Measurements from ENCODE around the gene TGFBR2. TPM values are rescaled to one million over a fixed set of nuclear protein-coding genes. Genes with fewer than 3 reads are reported as not detected.

TGFBR2 gene
- total RNA-seq, 3 donors from 2014 or later: 205 to 281 (median 243) TPM

DNA sequence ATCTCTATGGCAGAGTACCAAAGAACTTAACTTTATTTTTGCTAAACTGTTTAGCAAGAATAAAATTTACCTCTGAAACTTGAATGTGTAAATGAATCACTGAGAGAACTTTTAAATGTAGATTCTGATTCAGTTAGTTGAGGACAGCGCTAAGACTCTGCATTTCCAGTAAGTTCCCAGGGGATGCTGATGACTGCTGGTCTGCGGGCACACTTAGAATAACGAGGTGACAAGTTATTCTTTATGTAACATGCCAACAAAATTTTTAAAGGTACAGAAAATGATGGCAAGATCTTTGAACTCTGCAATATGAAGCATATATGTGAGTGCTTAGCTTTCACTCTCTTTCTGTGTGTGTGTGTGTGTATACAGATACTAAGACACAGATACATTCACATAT lies 56.4 kb downstream of the TGFBR2 start:
- H3K4me1 ChIP-seq: peaks cover 0 to 8% of the 10 kb centered on the region in 2 donors
- H3K4me3 ChIP-seq: no peak overlapping the region
- no peak overlapping the region for H3K27ac ChIP-seq
- H3K9me3 ChIP-seq: no peaks in the 10 kb centered on the region
- no peak for DNase-seq (ENCODE audit: low spot score in 2 of 2)
- no peaks in the 10 kb centered on the region for H3K27me3 ChIP-seq
- H3K36me3 ChIP-seq: no peaks in the 10 kb centered on the region
- intact Hi-C loops (cut with DNase I; ENCODE audit: low total_unique reads): no loop called here
- TF ChIP-seq, protein P1, sequence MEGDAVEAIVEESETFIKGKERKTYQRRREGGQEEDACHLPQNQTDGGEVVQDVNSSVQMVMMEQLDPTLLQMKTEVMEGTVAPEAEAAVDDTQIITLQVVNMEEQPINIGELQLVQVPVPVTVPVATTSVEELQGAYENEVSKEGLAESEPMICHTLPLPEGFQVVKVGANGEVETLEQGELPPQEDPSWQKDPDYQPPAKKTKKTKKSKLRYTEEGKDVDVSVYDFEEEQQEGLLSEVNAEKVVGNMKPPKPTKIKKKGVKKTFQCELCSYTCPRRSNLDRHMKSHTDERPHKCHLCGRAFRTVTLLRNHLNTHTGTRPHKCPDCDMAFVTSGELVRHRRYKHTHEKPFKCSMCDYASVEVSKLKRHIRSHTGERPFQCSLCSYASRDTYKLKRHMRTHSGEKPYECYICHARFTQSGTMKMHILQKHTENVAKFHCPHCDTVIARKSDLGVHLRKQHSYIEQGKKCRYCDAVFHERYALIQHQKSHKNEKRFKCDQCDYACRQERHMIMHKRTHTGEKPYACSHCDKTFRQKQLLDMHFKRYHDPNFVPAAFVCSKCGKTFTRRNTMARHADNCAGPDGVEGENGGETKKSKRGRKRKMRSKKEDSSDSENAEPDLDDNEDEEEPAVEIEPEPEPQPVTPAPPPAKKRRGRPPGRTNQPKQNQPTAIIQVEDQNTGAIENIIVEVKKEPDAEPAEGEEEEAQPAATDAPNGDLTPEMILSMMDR (IDR thresholded peaks at IDR 0.05): no peak
- TF ChIP-seq POLR2A (IDR thresholded peaks at IDR 0.05): no peak
- no peak for TF ChIP-seq POLR2AphosphoS5 (IDR thresholded peaks at IDR 0.05)

DNA sequence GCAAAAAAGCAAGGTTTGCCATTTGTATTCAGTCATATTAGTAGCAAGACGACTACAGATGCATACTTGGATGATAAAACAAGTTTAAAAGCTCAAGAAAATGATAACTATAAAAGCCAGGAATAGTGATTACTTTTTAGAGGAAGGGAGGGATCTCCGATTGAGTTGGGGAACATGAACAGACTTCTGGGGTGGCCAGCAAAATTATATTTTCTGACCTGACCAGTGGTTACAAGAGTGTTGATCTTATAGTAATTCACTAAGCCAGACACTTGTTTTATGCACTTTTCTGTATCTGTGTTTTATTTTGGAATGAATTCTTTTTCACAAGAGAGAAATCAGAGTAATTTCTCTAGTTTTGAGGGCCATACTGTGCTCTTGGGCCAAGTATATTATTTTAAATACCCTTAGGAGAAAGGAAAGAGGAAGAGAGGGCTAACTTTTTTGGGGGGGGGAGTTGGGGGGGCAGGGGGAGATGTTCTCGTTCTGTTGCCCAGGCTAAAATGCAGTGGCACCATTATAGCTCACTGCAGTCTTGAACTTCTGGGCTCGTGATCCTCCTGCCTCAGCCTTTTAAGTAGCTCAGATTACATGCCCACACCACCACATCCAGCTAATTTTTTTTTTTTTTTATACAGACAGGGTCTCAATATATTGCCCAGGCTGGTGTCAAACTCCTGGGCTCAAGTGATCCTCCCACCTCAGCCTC lies 57.3 kb downstream of the TGFBR2 start:
- TF ChIP-seq POLR2A (IDR thresholded peaks at IDR 0.05): no peak
- TF ChIP-seq POLR2AphosphoS5 (IDR thresholded peaks at IDR 0.05): no peak
- TF ChIP-seq, protein P1 (IDR thresholded peaks at IDR 0.05): no peak
- Histone ChIP-seq H3K9me3 (no peaks in the 10 kb centered on the region), H3K4me3 (no peak overlapping the region), H3K36me3 (no peaks in the 10 kb centered on the region), H3K27ac (no peak overlapping the region), H3K27me3 (no peaks in the 10 kb centered on the region), H3K4me1 (peaks cover 0 to 2% of the 10 kb centered on the region in 2 donors)
- intact Hi-C loops (cut with DNase I; ENCODE audit: low total_unique reads): loop anchor here (2.0 kb wide), 1 partner anchor 75 kb away; no protein-coding TSS in a partner anchor
- DNase-seq (ENCODE audit: low spot score in 2 of 2): no peak

DNA sequence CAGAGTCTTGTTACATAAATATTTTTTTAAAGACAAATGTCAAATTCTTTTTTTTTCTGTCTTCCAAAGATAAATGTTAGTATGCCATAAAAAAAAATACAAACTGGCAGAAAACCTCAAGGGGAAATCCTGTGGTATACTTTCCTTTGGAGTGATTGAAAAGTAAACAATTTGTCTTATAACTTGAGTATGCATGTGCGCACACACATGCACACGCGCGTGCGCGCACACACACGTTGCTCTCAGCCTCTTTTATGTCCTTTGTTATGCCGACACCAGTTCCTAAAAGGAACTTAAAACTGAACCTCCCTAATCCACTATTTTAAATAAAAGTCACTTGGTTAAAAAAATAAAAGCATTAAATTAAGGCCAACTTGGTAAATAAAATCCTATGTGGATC lies 58.1 kb downstream of the TGFBR2 start:
- TF ChIP-seq POLR2A (IDR thresholded peaks at IDR 0.05) (no peak), POLR2AphosphoS5 (IDR thresholded peaks at IDR 0.05) (no peak)
- TF ChIP-seq, protein P1 (IDR thresholded peaks at IDR 0.05): no peak
- intact Hi-C loops (cut with DNase I; ENCODE audit: low total_unique reads): loop anchor here (2.0 kb wide), 1 partner anchor 76 kb away; no protein-coding TSS in a partner anchor

DNA sequence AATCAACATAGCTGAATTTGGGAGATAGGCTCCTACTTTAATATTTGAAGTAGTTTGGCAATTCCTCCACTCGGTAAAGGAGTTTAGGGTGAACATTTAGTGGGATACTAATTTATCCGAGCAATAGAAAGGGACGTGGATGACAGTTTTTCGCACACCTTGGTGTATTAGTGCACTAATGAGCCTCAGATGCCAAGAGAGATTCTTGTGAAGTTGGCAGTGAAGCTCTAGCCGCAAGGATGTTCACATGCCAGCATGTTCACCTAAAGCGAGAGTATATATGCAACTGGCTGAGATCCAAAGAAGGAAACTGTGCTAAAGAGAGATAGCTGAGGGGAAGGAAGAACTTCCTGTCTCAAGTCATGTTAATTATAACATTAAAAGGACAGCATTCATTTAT lies 58.5 kb downstream of the TGFBR2 start:
- Histone ChIP-seq H3K27ac (peak overlapping the region in 1 of 2 donors; percentile 35), H3K9me3 (no peaks in the 10 kb centered on the region), H3K27me3 (no peaks in the 10 kb centered on the region), H3K36me3 (no peaks in the 10 kb centered on the region), H3K4me3 (no peak overlapping the region), H3K4me1 (no peaks in the 10 kb centered on the region)
- no peak for DNase-seq (ENCODE audit: low spot score in 2 of 2)
- TF ChIP-seq, protein P1 (IDR thresholded peaks at IDR 0.05): no peak
- TF ChIP-seq POLR2AphosphoS5 (IDR thresholded peaks at IDR 0.05) (no peak), POLR2A (IDR thresholded peaks at IDR 0.05) (no peak)
- intact Hi-C loops (cut with DNase I; ENCODE audit: low total_unique reads): loop anchor here (2.0 kb wide), 1 partner anchor 76 kb away; no protein-coding TSS in a partner anchor

More for the DNA sequence above, 58.1 kb downstream of the TGFBR2 start:
- H3K4me3 ChIP-seq: no peak overlapping the region
- peak overlapping the region in 1 of 2 donors; percentile 35 for H3K27ac ChIP-seq
- no peaks in the 10 kb centered on the region for H3K4me1 ChIP-seq
- no peaks in the 10 kb centered on the region for H3K27me3 ChIP-seq
- no peak for DNase-seq (ENCODE audit: low spot score in 2 of 2)
- H3K9me3 ChIP-seq: no peaks in the 10 kb centered on the region
- H3K36me3 ChIP-seq: no peaks in the 10 kb centered on the region

DNA sequence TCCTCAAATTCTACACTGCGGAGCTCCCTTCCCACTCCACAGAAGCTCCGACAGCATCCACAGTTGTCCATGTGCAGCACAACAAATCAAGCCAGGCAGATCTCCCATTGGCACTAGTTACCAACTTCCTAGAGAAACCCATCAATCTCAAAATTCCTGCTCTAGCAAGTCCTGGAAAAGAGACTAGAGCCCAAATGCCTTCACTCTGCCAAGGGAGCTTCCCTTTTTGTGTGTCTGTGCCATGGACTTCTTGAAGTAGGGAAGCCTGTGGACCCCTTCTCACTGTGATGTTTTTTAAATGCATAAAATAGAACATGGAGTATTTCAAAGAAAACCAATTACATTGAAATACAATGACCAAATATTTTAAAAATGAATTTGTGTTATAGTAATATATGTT lies 59.1 kb downstream of the TGFBR2 start:
- Histone ChIP-seq H3K27ac (peak overlapping the region in 1 of 2 donors; percentile 42), H3K36me3 (no peaks in the 10 kb centered on the region), H3K27me3 (no peaks in the 10 kb centered on the region), H3K4me3 (no peak overlapping the region), H3K9me3 (no peaks in the 10 kb centered on the region), H3K4me1 (no peaks in the 10 kb centered on the region)
- TF ChIP-seq POLR2A (IDR thresholded peaks at IDR 0.05) (no peak), POLR2AphosphoS5 (IDR thresholded peaks at IDR 0.05) (no peak)
- TF ChIP-seq, protein P1 (IDR thresholded peaks at IDR 0.05): no peak
- intact Hi-C loops (cut with DNase I; ENCODE audit: low total_unique reads): loop anchor here (2.0 kb wide), 1 partner anchor 77 kb away; no protein-coding TSS in a partner anchor
- no peak for DNase-seq (ENCODE audit: low spot score in 2 of 2)
